ENCODE data around the gene FITM1.

FITM1 gene

GRCh38 chr14:24121210-24121609 lies 9.2 kb upstream of the FITM1 start:
- DNase-seq, result no peak

- no peak for DNase-seq
These were observed 8.0 kb upstream of the FITM1 start for GRCh38 chr14:24122416-24122815.

GRCh38 chr14:24122898-24123297 lies 7.6 kb upstream of the FITM1 start:
- no peak for DNase-seq

GRCh38 chr14:24123424-24124417 lies 6.7 kb upstream of the FITM1 start:
- DNase-seq, result no peak

GRCh38 chr14:24126939-24127338 lies 3.5 kb upstream of the FITM1 start:
- no peak for DNase-seq

GRCh38 chr14:24127673-24128072 lies 2.8 kb upstream of the FITM1 start:
- DNase-seq, result no peak

- no peak for DNase-seq
These were observed 955 bp upstream of the FITM1 start for GRCh38 chr14:24129410-24129998.

GRCh38 chr14:24130717-24131548 lies 474 bp downstream of the FITM1 start:
- no peak for DNase-seq

- DNase-seq, result no peak
These were observed 1.1 kb downstream of the FITM1 start for GRCh38 chr14:24131549-24131966.

GRCh38 chr14:24132061-24132685 lies 1.7 kb downstream of the FITM1 start:
- DNase-seq, result no peak

- DNase-seq, result no peak
These were observed 2.5 kb downstream of the FITM1 start for GRCh38 chr14:24132976-24133375.

- DNase-seq, result no peak
These were observed 3.3 kb downstream of the FITM1 start for GRCh38 chr14:24133735-24134134.

- DNase-seq, result no peak
These were observed 5.0 kb downstream of the FITM1 start for GRCh38 chr14:24135584-24135833.

- DNase-seq, result peak; percentile 86 to 96
These were observed 5.6 kb downstream of the FITM1 start, which contains the start of gene PSME1 for GRCh38 chr14:24135834-24136683. PSME1 (plus strand) TSS chr14:24136194; CDS start chr14:24136263, 69 bp downstream.

- no peak for DNase-seq
These were observed 6.4 kb downstream of the FITM1 start for GRCh38 chr14:24136684-24137528.

- DNase-seq, result no peak
These were observed 7.3 kb downstream of the FITM1 start for GRCh38 chr14:24137529-24138395.

- DNase-seq, result peak in 1 of 2 donors; percentile 43
These were observed 8.2 kb downstream of the FITM1 start for GRCh38 chr14:24138396-24139271.

- no peak for DNase-seq
These were observed 8.9 kb downstream of the FITM1 start for GRCh38 chr14:24139272-24139934.
